NB4 (cell line): ENCODE data around the gene SNX8.

Source experiments
- DNase-seq: peaks from one replicate; pipeline ENCODE4 v3.0.0; 2010; ENCODE audit warnings: low read depth
- H3K4me3 ChIP-seq: one replicate; pipeline ENCODE4 v1.5.1; 2011; ENCODE audit warnings: mild to moderate bottlenecking, low read depth, low read length, moderate library complexity
- CTCF ChIP-seq: IDR thresholded peaks from one replicate; pipeline ENCODE4 v1.5.1; 2012; ENCODE audit warnings: low read depth, low read length
- MAX ChIP-seq: IDR thresholded peaks from 2 replicates; pipeline ENCODE4 v1.6.1; 2011; ENCODE audit warnings: low read depth, low read length
- MYC ChIP-seq: IDR thresholded peaks from 2 replicates; pipeline ENCODE4 v1.6.1; 2011; ENCODE audit warnings: low read depth, low read length
- POLR2A ChIP-seq: IDR thresholded peaks from 2 replicates; pipeline ENCODE4 v1.6.1; 2011; ENCODE audit warnings: mild to moderate bottlenecking; ENCODE audit not compliant: insufficient read length; ENCODE audit errors: extremely low read depth

SNX8 gene

GRCh38 chr7:2228921-2229320 is 85.3 kb downstream of the SNX8 start:
- DNase-seq: no peak
- H3K4me3 ChIP-seq: no peak overlapping the region
- TF ChIP-seq POLR2A (no peak), CTCF (no peak), MAX (no peak), MYC (no peak)

GRCh38 chr7:2227699-2228098 is 86.5 kb downstream of the SNX8 start:
- no peak overlapping the region for H3K4me3 ChIP-seq
- DNase-seq: no peak
- TF ChIP-seq MYC: no peak
- no peak for TF ChIP-seq POLR2A
- no peak for TF ChIP-seq MAX
- no peak for TF ChIP-seq CTCF

GRCh38 chr7:2225830-2226229 is 88.4 kb downstream of the SNX8 start:
- DNase-seq: no peak
- H3K4me3 ChIP-seq: no peak overlapping the region
- no peak for TF ChIP-seq POLR2A
- no peak for TF ChIP-seq MAX
- TF ChIP-seq CTCF: no peak
- TF ChIP-seq MYC: no peak

- TF ChIP-seq CTCF (no peak), MYC (no peak), POLR2A (no peak), MAX (no peak)
- no peak for DNase-seq
- no peak overlapping the region for H3K4me3 ChIP-seq
Measured at GRCh38 chr7:2225336-2225735, 88.9 kb downstream of the SNX8 start.

GRCh38 chr7:2224934-2225333 is 89.3 kb downstream of the SNX8 start:
- DNase-seq: no peak
- no peak overlapping the region for H3K4me3 ChIP-seq
- TF ChIP-seq POLR2A (no peak), CTCF (no peak), MAX (no peak), MYC (no peak)

GRCh38 chr7:2224491-2224928 is 89.7 kb downstream of the SNX8 start:
- no peak for DNase-seq
- no peak for TF ChIP-seq MYC
- TF ChIP-seq MAX: no peak
- TF ChIP-seq POLR2A: no peak
- TF ChIP-seq CTCF: no peak

More at GRCh38 chr7:2224491-2224928, 89.7 kb downstream of the SNX8 start:
- no peak overlapping the region for H3K4me3 ChIP-seq
